ENCODE results near the gene FARS2.
"Not testable (repeated sequence)": the region's sequence is repeated elsewhere in the genome, so short reads cannot be mapped to it uniquely, and the experiment has no call there.

The FARS2 gene

DNA sequence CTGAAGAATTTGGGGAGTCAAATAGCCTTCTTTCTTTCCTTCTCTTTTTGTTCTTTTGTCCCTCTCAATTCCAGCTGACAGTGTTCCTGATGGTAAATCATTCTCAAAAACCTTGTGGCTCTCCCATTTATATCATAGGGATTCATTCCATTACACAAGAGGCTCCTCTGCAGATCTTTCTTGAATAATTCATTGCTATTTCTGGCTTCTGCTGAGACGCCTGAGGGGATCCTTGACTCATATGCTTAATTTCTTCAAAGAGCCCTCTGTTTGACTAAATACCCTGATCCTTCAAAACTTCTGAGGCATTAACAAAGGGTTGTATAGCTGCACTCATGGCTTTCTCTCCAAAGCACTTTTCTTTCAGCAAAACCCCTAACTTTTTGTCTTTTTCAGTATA, 289.3 kb downstream of the FARS2 start:
- DNase-seq, result no peak

- DNase-seq, result no peak
Measured at GRCh38 chr6:5552243-5552642, 290.9 kb downstream of the FARS2 start.

GRCh38 chr6:5553767-5554166, 292.5 kb downstream of the FARS2 start:
- no peak for DNase-seq

GRCh38 chr6:5554226-5554625, 292.9 kb downstream of the FARS2 start:
- no peak for DNase-seq

GRCh38 chr6:5556011-5556410, 294.7 kb downstream of the FARS2 start:
- DNase-seq, result no peak

DNA sequence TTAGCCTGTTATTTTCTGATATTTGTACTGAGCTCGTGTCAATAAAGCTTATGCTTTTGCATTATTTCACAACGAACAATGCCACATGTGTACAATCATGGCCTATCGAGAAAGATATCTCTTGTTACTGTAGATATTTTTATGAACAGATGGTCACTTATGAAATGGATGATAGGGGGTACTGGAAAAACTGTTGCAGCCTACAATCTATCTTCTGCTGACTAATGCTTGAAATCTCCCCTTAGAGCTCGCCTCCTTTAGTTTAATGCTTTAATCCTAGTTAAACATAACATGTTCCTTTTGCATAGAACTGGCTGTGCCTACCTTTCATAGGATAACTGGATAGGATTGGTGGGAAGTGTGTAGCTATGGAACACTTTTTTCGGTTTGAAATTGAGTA, 296.2 kb downstream of the FARS2 start:
- no peak for DNase-seq

- no peak for DNase-seq
Measured at GRCh38 chr6:5559651-5560050, 298.3 kb downstream of the FARS2 start.

DNA sequence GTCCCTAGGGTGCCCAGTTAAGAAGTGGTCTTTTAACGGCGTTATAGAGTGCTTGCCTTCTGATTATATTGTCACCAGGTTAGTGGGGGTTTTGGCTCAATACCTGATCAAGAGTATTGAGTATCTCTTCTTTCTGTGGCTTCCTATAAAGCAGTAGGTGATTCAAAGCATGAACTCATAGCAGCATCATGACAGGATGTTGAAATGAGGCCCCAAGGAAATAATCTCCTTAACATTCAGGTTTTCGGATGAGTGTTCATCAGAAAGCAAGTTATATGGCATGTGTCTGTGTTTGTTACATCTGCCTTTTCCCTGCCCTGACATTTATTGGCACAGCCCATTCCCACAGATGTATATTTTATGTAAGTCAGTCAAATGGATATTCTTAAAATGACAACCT, 301.0 kb downstream of the FARS2 start:
- DNase-seq, result no peak

DNA sequence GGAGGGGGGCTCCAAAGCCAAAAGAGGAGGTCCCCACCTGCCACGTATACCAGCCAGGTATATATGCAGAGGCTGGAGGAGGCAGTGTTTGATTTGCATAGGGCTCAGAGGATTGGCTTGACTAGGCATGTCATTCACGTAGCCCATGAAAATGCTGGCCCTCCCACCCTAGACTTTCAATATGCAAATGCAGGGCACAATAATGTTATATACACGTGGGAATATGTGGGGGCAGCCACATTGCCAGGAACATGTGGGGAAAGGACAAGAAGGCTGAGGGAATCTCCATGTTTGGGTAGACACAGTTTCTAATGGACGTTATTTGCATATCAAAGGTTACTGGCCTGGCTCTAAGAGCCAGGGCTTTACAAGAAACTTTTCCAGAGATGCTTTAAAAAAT, 301.8 kb downstream of the FARS2 start:
- no peak for DNase-seq

DNA sequence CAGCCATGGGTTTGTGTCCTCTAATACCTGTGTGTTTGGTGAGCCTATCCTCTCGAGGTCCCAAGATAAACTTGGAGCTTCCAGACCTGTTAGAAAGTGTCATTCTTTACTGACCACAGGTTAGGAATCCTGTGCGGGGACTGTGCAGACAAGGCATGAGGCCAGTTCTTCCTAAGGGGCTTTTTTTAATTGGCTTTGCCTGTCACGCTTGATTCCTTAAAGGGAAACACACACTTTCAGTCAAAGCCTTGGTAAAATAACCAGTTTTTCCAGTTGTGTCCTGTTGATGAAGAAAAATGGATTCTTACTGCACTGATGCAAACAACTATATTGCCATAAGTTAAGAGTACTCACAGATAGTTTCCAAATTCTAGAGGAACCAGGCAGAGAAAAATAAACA, 303.4 kb downstream of the FARS2 start:
- not testable (repeated sequence) for DNase-seq

GRCh38 chr6:5565971-5566370, 304.7 kb downstream of the FARS2 start:
- DNase-seq, result no peak

GRCh38 chr6:5566718-5567117, 305.4 kb downstream of the FARS2 start:
- DNase-seq, result no peak

DNA sequence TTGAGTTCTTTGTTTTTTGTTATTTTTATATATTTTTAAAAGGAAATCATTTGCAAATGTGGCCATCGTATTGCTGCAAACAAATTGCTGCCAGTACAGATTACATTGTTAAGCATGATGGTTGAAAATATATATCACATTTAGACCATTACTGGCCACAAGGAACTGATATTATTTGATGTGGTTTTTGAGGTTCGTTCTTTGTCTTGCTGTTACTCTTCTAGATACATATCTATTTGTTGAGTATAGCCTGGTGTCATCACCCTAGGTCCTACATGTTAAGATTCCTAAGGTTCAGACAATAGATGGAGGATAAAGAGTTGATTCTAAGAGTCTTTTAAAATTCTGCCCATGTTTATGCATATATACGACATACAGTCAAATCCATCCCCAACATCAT, 306.0 kb downstream of the FARS2 start:
- DNase-seq, result no peak

- DNase-seq, result no peak
Measured at GRCh38 chr6:5567890-5568289, 306.6 kb downstream of the FARS2 start.

DNA sequence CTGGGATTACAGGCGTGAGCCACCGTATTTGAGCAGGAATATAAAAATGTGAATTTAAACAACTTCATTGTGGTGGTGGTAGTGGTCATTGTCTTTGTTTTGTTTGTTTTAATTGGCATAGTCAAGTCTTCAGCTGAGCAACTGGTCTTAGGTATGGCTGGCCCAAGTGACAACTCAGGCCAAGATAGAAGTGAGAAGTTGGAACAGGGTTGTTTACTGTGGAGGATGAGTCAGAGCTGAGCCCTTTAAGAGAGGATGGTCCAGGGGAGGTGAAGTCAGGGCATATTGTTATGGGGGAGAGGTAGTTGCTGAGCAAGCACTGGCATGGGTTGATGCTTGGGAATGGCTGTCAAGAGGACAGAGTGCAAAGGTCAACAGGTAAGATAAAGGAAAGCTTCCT, 308.2 kb downstream of the FARS2 start:
- DNase-seq, result no peak

DNA sequence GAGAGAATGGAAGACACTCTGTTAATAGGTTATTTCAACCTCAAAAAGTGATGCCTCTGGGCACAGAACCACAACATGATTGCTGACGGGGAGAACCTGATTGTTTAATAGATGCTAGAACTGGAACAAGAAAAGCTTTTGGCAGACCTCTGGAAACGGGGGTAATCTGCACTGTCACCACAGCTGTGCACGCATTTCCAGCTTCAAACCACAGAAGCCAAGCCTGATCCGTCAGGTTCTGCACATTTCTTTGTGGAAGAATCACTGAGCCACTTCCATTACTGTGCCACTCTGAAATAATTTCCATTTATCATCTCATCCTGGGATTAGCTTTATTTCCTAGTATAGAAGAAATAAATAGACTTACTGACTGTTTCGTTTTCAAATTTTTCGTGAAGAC, 309.3 kb downstream of the FARS2 start:
- no peak for DNase-seq

DNA sequence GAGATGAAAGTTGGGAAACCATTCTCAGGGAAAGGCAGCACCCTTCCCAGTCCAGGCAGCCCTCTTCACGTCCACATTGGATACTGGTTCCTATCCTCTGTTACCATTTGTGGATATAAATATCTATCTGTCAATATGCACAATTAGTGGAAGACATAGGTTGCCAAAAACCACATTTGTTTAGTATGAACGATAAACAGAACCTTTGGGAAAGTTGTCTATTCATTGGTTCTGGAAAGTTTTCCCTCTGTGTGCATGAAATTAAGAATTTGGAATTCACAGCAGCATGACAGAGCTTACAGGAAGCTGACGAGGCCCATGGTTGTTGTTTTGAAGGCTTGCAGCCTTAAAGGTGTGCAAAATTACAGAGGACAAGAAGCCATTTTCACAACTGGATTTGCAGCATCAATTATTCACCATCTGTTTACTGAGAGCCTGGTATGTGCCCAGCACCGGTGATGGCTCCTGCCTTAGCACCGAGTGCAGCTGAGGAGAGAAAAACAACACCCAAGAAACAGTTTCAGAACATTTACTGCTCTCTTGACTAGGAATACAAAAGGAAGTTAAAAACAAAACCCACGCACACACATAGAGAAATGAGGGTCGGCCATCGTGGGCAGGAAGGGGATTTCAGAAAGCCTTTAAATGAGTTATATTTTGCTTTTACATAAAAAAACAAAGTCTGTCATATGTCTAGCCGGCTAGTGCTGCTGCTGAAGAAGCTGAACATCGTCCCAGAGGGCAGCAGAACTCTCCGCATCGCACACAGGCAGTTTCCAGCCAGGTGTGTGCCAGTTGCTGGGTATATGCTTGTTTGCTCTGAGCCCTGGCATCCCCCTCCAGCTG, 319.6 kb downstream of the FARS2 start:
- no peak for DNase-seq

- DNase-seq, result no peak
Measured at GRCh38 chr6:5582762-5583161, 321.4 kb downstream of the FARS2 start.

DNA sequence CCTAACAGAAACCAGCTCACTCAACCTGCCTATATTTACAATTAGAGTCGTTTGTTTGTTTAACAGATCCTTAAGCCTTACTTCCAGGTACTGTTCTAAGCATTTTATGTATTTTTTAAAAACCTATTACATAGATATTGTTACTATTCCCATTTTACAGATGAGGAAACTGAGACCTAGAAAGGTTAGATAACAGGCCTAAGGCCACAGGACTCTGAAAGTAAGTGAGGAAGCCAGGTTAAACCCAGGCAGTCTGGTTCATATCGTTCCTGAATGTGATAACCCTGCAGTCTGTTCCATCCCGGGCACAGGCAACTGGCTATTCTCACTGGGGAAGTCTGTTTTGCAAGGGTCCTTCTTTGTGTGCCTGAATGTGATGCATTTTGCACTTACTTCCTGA, 322.2 kb downstream of the FARS2 start:
- DNase-seq, result no peak

GRCh38 chr6:5584078-5584482, 322.8 kb downstream of the FARS2 start:
- DNase-seq, result no peak

DNA sequence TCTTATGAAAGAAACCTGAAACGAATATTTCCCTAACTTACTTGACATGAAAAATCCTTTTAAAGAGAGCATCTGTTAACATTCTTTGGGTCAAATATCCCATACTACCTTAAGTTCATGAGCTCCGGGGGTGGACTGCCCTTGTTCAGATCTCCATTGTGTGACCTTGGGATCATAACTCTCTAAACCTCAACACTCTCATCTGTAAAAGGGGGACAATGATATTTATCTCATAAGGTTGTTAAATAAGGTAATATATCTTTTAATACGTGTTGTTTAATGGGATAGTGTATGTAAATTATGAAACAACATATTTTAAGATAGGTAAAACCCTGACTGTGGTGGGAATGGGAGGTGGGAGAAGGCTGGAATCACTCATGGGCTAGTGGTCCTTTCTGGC, 326.3 kb downstream of the FARS2 start:
- no peak for DNase-seq

DNA sequence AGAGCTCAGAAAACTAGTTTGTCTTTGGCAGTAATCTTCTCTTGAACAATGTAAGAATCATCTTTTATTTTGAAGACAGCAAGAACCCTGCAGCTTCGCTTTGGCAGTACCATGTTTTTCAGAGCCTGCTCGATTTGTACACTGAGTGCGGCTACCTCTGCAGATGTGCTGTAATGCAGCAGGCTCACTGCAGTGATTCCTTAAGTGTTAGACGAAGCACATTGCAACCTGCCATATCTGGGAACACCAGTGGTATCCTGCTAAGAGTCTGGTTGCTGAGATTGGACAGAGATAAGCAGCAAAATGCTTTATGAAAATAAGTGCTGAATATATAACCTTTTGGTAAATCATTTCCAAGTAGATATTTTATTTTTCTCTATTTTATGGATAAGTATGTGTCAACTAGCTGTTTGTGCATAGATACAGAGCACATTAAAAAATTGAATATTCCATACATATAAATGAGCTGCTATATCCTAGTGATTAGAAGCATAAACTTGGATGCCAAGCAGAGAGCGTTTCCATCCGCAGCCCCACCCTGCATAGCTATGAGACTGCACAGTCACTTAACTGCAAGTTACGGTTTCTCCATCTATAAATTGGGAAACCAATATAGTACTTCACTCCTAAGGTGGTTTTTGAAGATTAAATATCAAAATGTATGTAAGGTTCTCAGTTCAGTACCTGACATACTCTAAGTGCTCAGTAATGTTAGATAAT, 328.3 kb downstream of the FARS2 start:
- no peak for DNase-seq

GRCh38 chr6:5590187-5590586, 328.9 kb downstream of the FARS2 start:
- DNase-seq, result no peak

DNA sequence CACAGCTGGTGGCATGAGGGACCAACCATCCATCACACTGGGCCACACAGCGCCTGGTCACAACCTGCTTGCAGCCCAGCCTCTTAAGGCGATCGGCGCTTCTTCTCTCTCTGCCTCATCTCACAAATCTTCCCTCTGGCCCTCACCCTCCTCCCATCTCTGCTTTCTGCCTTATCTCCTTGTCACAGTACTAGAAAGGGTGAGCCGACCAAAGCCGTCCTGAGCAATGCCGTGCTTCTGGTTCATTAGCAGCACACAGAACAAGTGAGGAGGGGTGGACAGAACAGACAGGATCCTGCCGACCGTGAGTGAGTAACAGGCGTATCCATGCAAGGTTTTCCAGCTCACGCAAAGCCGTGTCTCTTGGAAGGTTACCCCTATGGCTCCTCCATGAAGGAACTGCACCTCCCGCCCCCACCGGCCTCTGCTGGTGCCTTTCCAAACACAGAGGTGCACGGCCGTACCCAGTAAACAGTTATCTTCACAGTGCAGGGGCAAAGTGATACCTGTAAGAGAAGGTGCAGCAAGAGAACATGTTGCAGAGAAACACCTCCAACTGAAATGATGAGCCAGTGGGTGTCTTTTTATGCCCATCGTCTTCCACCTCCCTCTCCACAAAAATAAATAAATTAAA, 331.7 kb downstream of the FARS2 start:
- DNase-seq, result no peak
